ENCODE results near the gene BEAN1. TPM values are rescaled to one million over a fixed set of nuclear protein-coding genes. Genes with fewer than 3 reads are reported as not detected.

BEAN1 gene
- total RNA-seq, 1 experiment from 2014 or later: not detected

GRCh38 chr16:66439051-66439730 is 12.1 kb downstream of the BEAN1 start:
- Histone ChIP-seq H3K36me3 (ENCODE audit: control insufficient read depth, insufficient read depth, low read length) (no peaks in the 10 kb centered on the region), H3K4me1 (ENCODE audit: control insufficient read depth, insufficient read depth, low read length) (no peaks in the 10 kb centered on the region), H3K9me3 (ENCODE audit: control insufficient read depth, insufficient read depth, low read depth, low read length) (no peaks in the 10 kb centered on the region), H3K4me3 (ENCODE audit: low read depth in 2 of 2, low read length in 2 of 2) (no peak overlapping the region), H3K27ac (ENCODE audit: low read length) (no peak overlapping the region), H3K27me3 (ENCODE audit: control insufficient read depth, insufficient read depth, low read length) (no peaks in the 10 kb centered on the region)
- ChIA-PET CTCF (interaction anchor here (0.7 kb wide), 1 partner anchor 104 kb away, joined by 4 read pairs; no protein-coding TSS in a partner anchor), POLR2A (no interaction called here)
- intact Hi-C loops (cut with micrococcal nuclease; ENCODE audit: unreplicated experiment) (no loop called here), in situ Hi-C loops (cut with HindIII; ENCODE audit: low pct_unique_long_range_greater_than_20kb, low sequenced_read_pairs) (no loop called here)
- TF ChIP-seq CTCF (IDR thresholded peaks at IDR 0.05) (no peak), REST (IDR thresholded peaks at IDR 0.05; ENCODE audit: insufficient read depth in 1 of 2, low read depth in 2 of 2, low read length in 1 of 2) (no peak), POLR2AphosphoS5 (IDR thresholded peaks at IDR 0.05; ENCODE audit: low read depth, low read length) (no peak), TCF7L2 (IDR thresholded peaks at IDR 0.05; ENCODE audit: low read depth, low read length) (no peak), SIN3A (IDR thresholded peaks at IDR 0.05; ENCODE audit: borderline replicate concordance, insufficient read depth, low read depth, low read length) (no peak)
- BruUV-seq (replicated peaks): no TSS peak
- ATAC-seq (no peak), DNase-seq (ENCODE audit: low read depth, low spot score) (no peak)

GRCh38 chr16:66440271-66440802 is 13.2 kb downstream of the BEAN1 start:
- CTCF ChIA-PET: no interaction called here
- no TSS peak for BruUV-seq (replicated peaks)
- H3K9me3 ChIP-seq (ENCODE audit: control insufficient read depth, insufficient read depth, low read depth, low read length): no peaks in the 10 kb centered on the region
- no peaks in the 10 kb centered on the region for H3K4me1 ChIP-seq (ENCODE audit: control insufficient read depth, insufficient read depth, low read length)
- H3K4me3 ChIP-seq (ENCODE audit: low read depth in 2 of 2, low read length in 2 of 2): no peak overlapping the region
- DNase-seq (ENCODE audit: low read depth, low spot score) (no peak), ATAC-seq (no peak)
- no peaks in the 10 kb centered on the region for H3K36me3 ChIP-seq (ENCODE audit: control insufficient read depth, insufficient read depth, low read length)
- intact Hi-C loops (cut with micrococcal nuclease; ENCODE audit: unreplicated experiment) (no loop called here), in situ Hi-C loops (cut with HindIII; ENCODE audit: low pct_unique_long_range_greater_than_20kb, low sequenced_read_pairs) (no loop called here)
- TF ChIP-seq REST (IDR thresholded peaks at IDR 0.05; ENCODE audit: insufficient read depth in 1 of 2, low read depth in 2 of 2, low read length in 1 of 2): no peak
- TF ChIP-seq POLR2AphosphoS5 (IDR thresholded peaks at IDR 0.05; ENCODE audit: low read depth, low read length): no peak
- no peak for TF ChIP-seq SIN3A (IDR thresholded peaks at IDR 0.05; ENCODE audit: borderline replicate concordance, insufficient read depth, low read depth, low read length)
- no peak for TF ChIP-seq TCF7L2 (IDR thresholded peaks at IDR 0.05; ENCODE audit: low read depth, low read length)
- TF ChIP-seq CTCF (IDR thresholded peaks at IDR 0.05): no peak
- POLR2A ChIA-PET: no interaction called here
- no peak overlapping the region for H3K27ac ChIP-seq (ENCODE audit: low read length)
- no peaks in the 10 kb centered on the region for H3K27me3 ChIP-seq (ENCODE audit: control insufficient read depth, insufficient read depth, low read length)

All from Panc1 (cell line).